Fibroblast of villous mesenchyme (primary cell): ENCODE data around the gene PPP2R2B. TPM values are rescaled to one million over a fixed set of nuclear protein-coding genes. Genes with fewer than 3 reads are reported as not detected.

ENCODE experiments used
- DNase-seq: peaks from one replicate; pipeline ENCODE4 v3.0.0-alpha.2; 2010; ENCODE audit warnings: low read depth
- H3K4me3 ChIP-seq: 2 replicates; pipeline ENCODE4 v1.5.1; 2011; ENCODE audit warnings: low read depth, mild to moderate bottlenecking, low read length
- total RNA-seq: library from RNA; depleted of rRNA; stranded (reverse); fragments of >200 nt; gene quantifications from 2 replicates; pipeline ENCODE4 v1.2.3, GENCODE V29; 2012
- TF ChIP-seq, protein P1 (sequence below): IDR thresholded peaks from 2 replicates; pipeline ENCODE4 v1.5.1; 2012; ENCODE audit warnings: low read depth, mild to moderate bottlenecking, low read length; ENCODE audit not compliant: insufficient read depth

Gene PPP2R2B
- total RNA-seq, 1 donor, result 2.2 TPM

- no peak overlapping the region for H3K4me3 ChIP-seq
- TF ChIP-seq, protein P1, sequence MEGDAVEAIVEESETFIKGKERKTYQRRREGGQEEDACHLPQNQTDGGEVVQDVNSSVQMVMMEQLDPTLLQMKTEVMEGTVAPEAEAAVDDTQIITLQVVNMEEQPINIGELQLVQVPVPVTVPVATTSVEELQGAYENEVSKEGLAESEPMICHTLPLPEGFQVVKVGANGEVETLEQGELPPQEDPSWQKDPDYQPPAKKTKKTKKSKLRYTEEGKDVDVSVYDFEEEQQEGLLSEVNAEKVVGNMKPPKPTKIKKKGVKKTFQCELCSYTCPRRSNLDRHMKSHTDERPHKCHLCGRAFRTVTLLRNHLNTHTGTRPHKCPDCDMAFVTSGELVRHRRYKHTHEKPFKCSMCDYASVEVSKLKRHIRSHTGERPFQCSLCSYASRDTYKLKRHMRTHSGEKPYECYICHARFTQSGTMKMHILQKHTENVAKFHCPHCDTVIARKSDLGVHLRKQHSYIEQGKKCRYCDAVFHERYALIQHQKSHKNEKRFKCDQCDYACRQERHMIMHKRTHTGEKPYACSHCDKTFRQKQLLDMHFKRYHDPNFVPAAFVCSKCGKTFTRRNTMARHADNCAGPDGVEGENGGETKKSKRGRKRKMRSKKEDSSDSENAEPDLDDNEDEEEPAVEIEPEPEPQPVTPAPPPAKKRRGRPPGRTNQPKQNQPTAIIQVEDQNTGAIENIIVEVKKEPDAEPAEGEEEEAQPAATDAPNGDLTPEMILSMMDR, result no peak
- DNase-seq, result no peak
Observed at GRCh38 chr5:146805081-146805480, 73.5 kb downstream of the PPP2R2B start.

GRCh38 chr5:146802945-146803522 is 75.5 kb downstream of the PPP2R2B start:
- DNase-seq, result no peak
- TF ChIP-seq, protein P1, result no peak

GRCh38 chr5:146799671-146800070 is 78.9 kb downstream of the PPP2R2B start:
- DNase-seq, result no peak
- no peak overlapping the region for H3K4me3 ChIP-seq
- TF ChIP-seq, protein P1, result no peak

More at GRCh38 chr5:146802945-146803522, 75.5 kb downstream of the PPP2R2B start:
- H3K4me3 ChIP-seq, result no peak overlapping the region

DNA sequence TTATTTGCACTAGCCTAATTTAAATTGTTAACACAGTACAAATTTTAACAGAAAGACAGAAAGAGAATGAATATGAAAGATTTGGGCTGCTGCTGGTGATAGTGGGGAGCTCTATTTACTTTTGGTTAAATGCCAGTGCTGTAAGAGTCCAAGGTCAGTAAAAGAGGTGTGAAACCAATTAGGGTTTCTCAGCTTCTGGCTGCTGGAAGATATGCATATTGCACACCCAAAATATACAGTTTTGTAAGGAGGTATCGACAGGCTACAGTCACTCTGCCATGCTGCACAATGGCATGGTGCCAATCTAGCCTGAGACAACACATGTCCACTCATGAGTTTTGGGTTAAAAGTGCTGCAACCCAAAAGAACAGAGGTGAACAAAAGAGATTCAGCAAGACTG is 79.3 kb downstream of the PPP2R2B start:
- no peak overlapping the region for H3K4me3 ChIP-seq
- TF ChIP-seq, protein P1, result no peak
- no peak for DNase-seq

GRCh38 chr5:146797658-146798057 is 80.9 kb downstream of the PPP2R2B start:
- no peak for DNase-seq
- TF ChIP-seq, protein P1, result no peak
- H3K4me3 ChIP-seq, result no peak overlapping the region

- DNase-seq, result no peak
- TF ChIP-seq, protein P1, result no peak
- H3K4me3 ChIP-seq, result no peak overlapping the region
Observed at GRCh38 chr5:146796911-146797310, 81.6 kb downstream of the PPP2R2B start.

- TF ChIP-seq, protein P1, result no peak
- no peak overlapping the region for H3K4me3 ChIP-seq
- DNase-seq, result no peak
Observed at GRCh38 chr5:146796144-146796543, 82.4 kb downstream of the PPP2R2B start.
